Spleen (tissue), 11 donors: ENCODE measurements around the gene CD8B. TPM values are rescaled to one million over a fixed set of nuclear protein-coding genes. Genes with fewer than 3 reads are reported as not detected.

Source experiments
- DNase-seq: peaks from one replicate; pipeline ENCODE4 v3.0.0-alpha.2; 2020
- H3K27ac ChIP-seq, 8 donors: fragments of 200-600 bp; sonication (generic) in 7 of 8; 1 replicate in 4 of 8; 2 replicates in 4 of 8; pipeline versions ENCODE4 v1.5.0 to v1.8.0; 2016 to 2021; ENCODE audit warnings: inconsistent platforms in 4 of 8, mild to moderate bottlenecking in 4 of 8, moderate library complexity in 1 of 8
- H3K27me3 ChIP-seq, 7 donors: fragments of 200-600 bp; sonication (generic) in 6 of 7; replicated peaks in 1 of 7; 1 replicate in 4 of 7; 2 replicates in 3 of 7; pipeline versions ENCODE4 v1.5.0 to v1.8.0; 2016 to 2021; ENCODE audit warnings: inconsistent platforms in 3 of 7, mild to moderate bottlenecking in 1 of 7
- H3K36me3 ChIP-seq, 6 donors: fragments of 200-600 bp; sonication (generic) in 5 of 6; 1 replicate in 4 of 6; 2 replicates in 2 of 6; pipeline versions ENCODE4 v1.5.0 to v1.8.0; 2016 to 2021; ENCODE audit warnings: inconsistent platforms in 2 of 6
- H3K4me1 ChIP-seq, 6 donors: fragments of 200-600 bp; sonication (generic) in 5 of 6; 1 replicate in 3 of 6; 2 replicates in 3 of 6; pipeline versions ENCODE4 v1.5.0 to v1.8.0; 2016 to 2021; ENCODE audit warnings: inconsistent platforms in 3 of 6
- H3K4me3 ChIP-seq, 8 donors: fragments of 200-600 bp; sonication (generic) in 7 of 8; 1 replicate in 4 of 8; 2 replicates in 4 of 8; pipeline versions ENCODE4 v1.5.0 to v1.8.0; 2016 to 2021; ENCODE audit warnings: inconsistent platforms in 4 of 8, mild to moderate bottlenecking in 4 of 8, moderate library complexity in 2 of 8
- H3K9me3 ChIP-seq, 8 donors: fragments of 200-600 bp; sonication (generic) in 7 of 8; 1 replicate in 4 of 8; 2 replicates in 4 of 8; pipeline versions ENCODE4 v1.5.0 to v1.8.0; 2016 to 2021; ENCODE audit warnings: inconsistent platforms in 4 of 8
- CTCF ChIP-seq, 11 experiments: fragments of 200-600 bp in 7 of 11; fragments of 450-650 bp in 4 of 11; sonication (generic) in 4 of 11; IDR thresholded peaks in 8 of 11; conservative IDR thresholded peaks in 3 of 11; 1 replicate in 7 of 11; 2 replicates in 4 of 11; pipeline versions ENCODE4 v1.4.0 to v1.8.0; 2016 to 2021; ENCODE audit warnings: antibody characterized with exemption in 11 of 11, inconsistent platforms in 4 of 11, mild to moderate bottlenecking in 1 of 11
- POLR2A ChIP-seq, 3 donors: fragments of 450-650 bp; IDR thresholded peaks; one replicate each; pipeline ENCODE4 v1.5.1; 2017; ENCODE audit warnings: antibody characterized with exemption in 3 of 3, mild to moderate bottlenecking in 1 of 3
- POLR2AphosphoS5 ChIP-seq, 3 donors: sonication (generic); formaldehyde crosslinking; IDR thresholded peaks; one replicate each; pipeline ENCODE4 v1.5.1; 2017; ENCODE audit warnings: antibody characterized with exemption in 3 of 3
- WGBS, 5 donors: extraction: QIAGEN DNeasy Blood & Tissue Kit in 3 of 5; methylation state at CpG; one replicate each; pipeline versions ENCODE4 v1.1.5 to v1.1.7; 2013 to 2018; 5-methylcytosine and 5-hydroxymethylcytosine counted together
- intact Hi-C: fragments of 100-400 bp; cut with DNase I; formaldehyde crosslinking; loops from one replicate; pipeline ENCODE4 v1.15.0; 2023; ENCODE audit warnings: low total_unique reads
- polyA plus RNA-seq, 3 donors: library from polyadenylated mRNA; stranded (reverse); fragments of 200-250 nt; gene quantifications; one replicate each; pipeline ENCODE4 v1.2.1, GENCODE V29; 2013
- total RNA-seq, 7 donors: library from RNA; depleted of rRNA in 3 of 7; stranded (reverse); fragments of >200 nt in 3 of 7; fragmentation: NEBNext Ultra II Directional in 4 of 7; extraction: Animal tissue kit (Norgen Biotek cat#: 25700) in 4 of 7; gene quantifications; one replicate each; pipeline versions ENCODE4 v1.1.0 to v1.2.1, GENCODE V29; 2016 to 2021
- donor health status: healthy with polysubstance abuse.
- donor health status: DM: no; HTN: no; CAD: no; lungs with moderate emphysema.
- donor health status: DM: no; HTN: no; CAD: no.
- donor health status: Bipolar disorder and iron deficiency.
- donor health status: healthy.
- donor health status: DM: no; HTN: no; CAD: no.
- donor health status: DM: yes; HTN: yes; CAD: no.

Gene CD8B
- total and polyA plus RNA-seq, 10 donors: 5.0 to 24.3 (median 17.0) TPM

- H3K9me3 ChIP-seq: no peaks in the 10 kb centered on the region
- peaks cover 0 to 14% (median 2%) of the 10 kb centered on the region in 6 donors for H3K4me1 ChIP-seq
- H3K27ac ChIP-seq: no peak overlapping the region
- no peak overlapping the region for H3K4me3 ChIP-seq
- peaks cover 0 to 100% (median 66%) of the 10 kb centered on the region in 6 donors for H3K36me3 ChIP-seq
- H3K27me3 ChIP-seq: no peaks in the 10 kb centered on the region
- intact Hi-C loops: no loop called here
- TF ChIP-seq CTCF (IDR thresholded peaks at IDR 0.05 in 8 of 11, conservative IDR thresholded peaks at IDR 0.05 in 3 of 11) (no peak), POLR2AphosphoS5 (IDR thresholded peaks at IDR 0.05) (no peak), POLR2A (IDR thresholded peaks at IDR 0.05) (no peak)
- DNase-seq: no peak
- 83 to 92% (median 87%) methylated on average over 4 of the region's 4 CpGs for WGBS, 5 donors
These were observed 91.8 kb downstream of the CD8B start for GRCh38 chr2:86769838-86770237.

GRCh38 chr2:86768189-86768949 is 93.3 kb downstream of the CD8B start:
- no peak for DNase-seq
- H3K27ac ChIP-seq: no peak overlapping the region
- intact Hi-C loops: no loop called here
- 85 to 90% (median 88%) methylated on average over 5 of the region's 5 CpGs for WGBS, 5 donors
- no peaks in the 10 kb centered on the region for H3K9me3 ChIP-seq
- H3K27me3 ChIP-seq: no peaks in the 10 kb centered on the region
- H3K36me3 ChIP-seq: peaks cover 0 to 85% (median 57%) of the 10 kb centered on the region in 6 donors
- peaks cover 0 to 24% (median 9%) of the 10 kb centered on the region in 6 donors for H3K4me1 ChIP-seq
- no peak overlapping the region for H3K4me3 ChIP-seq
- no peak for TF ChIP-seq POLR2AphosphoS5 (IDR thresholded peaks at IDR 0.05)
- TF ChIP-seq POLR2A (IDR thresholded peaks at IDR 0.05): no peak
- TF ChIP-seq CTCF (IDR thresholded peaks at IDR 0.05 in 8 of 11, conservative IDR thresholded peaks at IDR 0.05 in 3 of 11): no peak

Other genes starting within 250 kb of the CD8B start
- 10 to 100 TPM; 18.3 to 34.7 (median 28.3) TPM for gene RNF103, start 238.0 kb downstream of the CD8B start, total RNA-seq
- 1 to 10 TPM; 9.1 to 9.4 (median 9.3) TPM for gene RNF103, start 238.0 kb downstream of the CD8B start, polyA plus RNA-seq
- 10 to 100 TPM; 25.4 to 56.5 (median 37.5) TPM for gene RMND5A, start 141.6 kb downstream of the CD8B start, total RNA-seq
- gene RMND5A, start 141.6 kb downstream of the CD8B start, polyA plus RNA-seq: 10 to 100 TPM in 1 of 3 donors, 1 to 10 TPM in 2; 6.0 to 11.6 (median 9.8) TPM
- gene CD8A, start 71.0 kb downstream of the CD8B start, total RNA-seq: 100 to 1,000 TPM in 4 of 7 donors, 10 to 100 TPM in 3; 91.2 to 182 (median 111) TPM
- 10 to 100 TPM; 14.2 to 47.8 (median 21.4) TPM for gene CD8A, start 71.0 kb downstream of the CD8B start, polyA plus RNA-seq
- gene RGPD1, start 80.2 kb upstream of the CD8B start, total RNA-seq: 10 to 100 TPM in 1 of 7 donors, 1 to 10 TPM in 6; 2.3 to 10.3 (median 2.7) TPM
- 1 to 10 TPM in 2 of 3 donors, under 1 TPM in 1; 0.48 to 6.2 (median 2.7) TPM for gene RGPD1, start 80.2 kb upstream of the CD8B start, polyA plus RNA-seq
- 10 to 100 TPM in 1 of 7 donors, 1 to 10 TPM in 6; 4.7 to 11.1 (median 6.2) TPM for gene PLGLB1, start 160.0 kb upstream of the CD8B start, total RNA-seq
- gene PLGLB1, start 160.0 kb upstream of the CD8B start, polyA plus RNA-seq: 1 to 10 TPM; 7.0 to 8.0 (median 7.6) TPM